Measurements from ENCODE around the gene RNF157.

DNA sequence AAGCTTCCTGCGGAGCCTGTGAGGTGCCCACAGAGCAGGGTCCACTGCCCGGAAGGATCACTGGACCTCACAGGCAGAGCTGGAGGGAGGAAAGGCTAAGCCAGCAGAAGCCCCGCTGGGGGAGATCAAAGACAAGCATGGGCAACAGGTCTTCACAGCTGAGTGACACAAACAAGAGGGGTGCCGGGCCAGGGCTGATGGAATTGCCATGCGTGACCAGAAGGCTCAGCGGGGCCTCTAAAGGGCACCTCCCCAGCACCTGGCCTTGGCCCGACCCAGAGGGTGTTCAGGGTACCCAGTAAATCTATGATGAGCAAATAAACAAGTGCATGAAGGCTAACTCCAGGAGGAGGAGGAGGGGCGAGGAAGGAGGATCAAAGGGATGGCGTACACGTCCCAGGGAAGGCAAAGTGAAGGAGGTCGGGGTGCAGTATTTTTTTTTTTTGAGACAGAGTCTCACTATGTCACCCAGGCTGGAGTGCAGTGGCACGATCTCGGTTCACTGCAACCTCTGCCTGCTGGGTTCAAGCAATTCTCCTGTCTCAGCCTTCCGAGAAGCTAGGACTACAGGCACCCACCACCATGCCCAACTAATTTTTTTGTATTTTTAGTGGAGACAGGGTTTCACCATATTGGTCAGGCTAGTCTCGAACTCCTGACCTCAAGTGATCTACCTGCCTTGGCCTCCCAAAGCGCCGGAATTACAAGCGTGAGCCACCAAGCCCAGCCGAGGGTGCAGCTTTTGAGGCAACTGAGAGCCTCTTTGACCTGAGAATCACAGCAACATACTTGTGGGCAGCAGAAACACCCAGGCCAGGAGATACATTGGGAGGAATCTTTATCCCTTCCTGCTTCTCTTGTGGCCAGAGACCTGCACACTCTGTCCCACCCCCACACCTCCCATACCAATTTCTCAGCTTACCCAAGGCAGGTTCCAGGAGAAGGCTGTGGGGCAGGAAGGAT is 120.6 kb downstream of the RNF157 start:
- TF ChIP-seq ATF2 (tag by site-specific recombination; IDR thresholded peaks at IDR 0.05; ENCODE audit: low read depth), result no peak
- TF ChIP-seq YY1 (tag by site-specific recombination; IDR thresholded peaks at IDR 0.05), result no peak
- TF ChIP-seq ZNF19 (tag by site-specific recombination; IDR thresholded peaks at IDR 0.05; ENCODE audit: low read depth), result no peak
- no peak for TF ChIP-seq ZNF335 (tag by site-specific recombination; conservative IDR thresholded peaks at IDR 0.05)
- TF ChIP-seq ZNF184 (tag by site-specific recombination; IDR thresholded peaks at IDR 0.05), result no peak
- no peak for TF ChIP-seq REST (tag by site-specific recombination; IDR thresholded peaks at IDR 0.05)
- TF ChIP-seq ZBTB11 (tag by site-specific recombination; conservative IDR thresholded peaks at IDR 0.05; ENCODE audit: low read depth), result no peak
- no peak for TF ChIP-seq REPIN1 (tag by site-specific recombination; IDR thresholded peaks at IDR 0.05; ENCODE audit: low read depth)
- TF ChIP-seq ZNF148 (tag by site-specific recombination; IDR thresholded peaks at IDR 0.05; ENCODE audit: borderline replicate concordance), result no peak
- TF ChIP-seq, protein P1, sequence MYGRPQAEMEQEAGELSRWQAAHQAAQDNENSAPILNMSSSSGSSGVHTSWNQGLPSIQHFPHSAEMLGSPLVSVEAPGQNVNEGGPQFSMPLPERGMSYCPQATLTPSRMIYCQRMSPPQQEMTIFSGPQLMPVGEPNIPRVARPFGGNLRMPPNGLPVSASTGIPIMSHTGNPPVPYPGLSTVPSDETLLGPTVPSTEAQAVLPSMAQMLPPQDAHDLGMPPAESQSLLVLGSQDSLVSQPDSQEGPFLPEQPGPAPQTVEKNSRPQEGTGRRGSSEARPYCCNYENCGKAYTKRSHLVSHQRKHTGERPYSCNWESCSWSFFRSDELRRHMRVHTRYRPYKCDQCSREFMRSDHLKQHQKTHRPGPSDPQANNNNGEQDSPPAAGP (tag by site-specific recombination; IDR thresholded peaks at IDR 0.05), result no peak

All from HEK293 (cell line).